ENCODE measurements around the gene CENPF.
"Not testable (repeated sequence)": the region's sequence is repeated elsewhere in the genome, so short reads cannot be mapped to it uniquely, and the experiment has no call there.

CENPF gene

GRCh38 chr1:214583824-214584554 is 19.0 kb upstream of the CENPF start:
- no peak for DNase-seq

GRCh38 chr1:214584805-214585766 is 17.9 kb upstream of the CENPF start:
- peak; percentile 6 for DNase-seq

GRCh38 chr1:214586621-214587020 is 16.4 kb upstream of the CENPF start:
- DNase-seq, result no peak

GRCh38 chr1:214587165-214587564 is 15.8 kb upstream of the CENPF start:
- DNase-seq, result no peak

GRCh38 chr1:214588963-214589597 is 13.9 kb upstream of the CENPF start:
- no peak for DNase-seq

- no peak for DNase-seq
These were observed 12.3 kb upstream of the CENPF start for GRCh38 chr1:214590696-214591095.

- DNase-seq, result not testable (repeated sequence)
These were observed 11.1 kb upstream of the CENPF start for GRCh38 chr1:214591918-214592317.

- DNase-seq, result no peak
These were observed 9.8 kb upstream of the CENPF start for GRCh38 chr1:214593158-214593557.

GRCh38 chr1:214603819-214604252 is 841 bp downstream of the CENPF start:
- DNase-seq, result no peak

GRCh38 chr1:214604523-214604922 is 1.5 kb downstream of the CENPF start:
- no peak for DNase-seq

- not testable (repeated sequence) for DNase-seq
These were observed 2.5 kb downstream of the CENPF start for GRCh38 chr1:214605484-214605883.

GRCh38 chr1:214605933-214606925 is 3.2 kb downstream of the CENPF start:
- not testable (repeated sequence) for DNase-seq

- DNase-seq, result not testable (repeated sequence)
These were observed 4.7 kb downstream of the CENPF start for GRCh38 chr1:214607492-214608215.

- DNase-seq, result not testable (repeated sequence)
These were observed 5.3 kb downstream of the CENPF start for GRCh38 chr1:214608216-214608783.

- DNase-seq, result not testable (repeated sequence)
These were observed 5.8 kb downstream of the CENPF start for GRCh38 chr1:214608817-214609216.

GRCh38 chr1:214609692-214610091 is 6.7 kb downstream of the CENPF start:
- no peak for DNase-seq

- not testable (repeated sequence) for DNase-seq
These were observed 7.1 kb downstream of the CENPF start for GRCh38 chr1:214610136-214610535.

- no peak for DNase-seq
These were observed 12.1 kb downstream of the CENPF start for GRCh38 chr1:214615109-214615508.

GRCh38 chr1:214615871-214616270 is 12.9 kb downstream of the CENPF start:
- DNase-seq, result no peak

- DNase-seq, result no peak
These were observed 14.3 kb downstream of the CENPF start for GRCh38 chr1:214617246-214617645.

- no peak for DNase-seq
These were observed 14.8 kb downstream of the CENPF start for GRCh38 chr1:214617843-214618242.

All from NCI-H1092 (cell line).